WTC11 (cell line): ENCODE measurements around the gene ZNF77.
"Not testable (repeated sequence)": the region's sequence is repeated elsewhere in the genome, so short reads cannot be mapped to it uniquely, and the experiment has no call there.

Experiments
- ZNF396 ChIP-seq: fragments of 250-450 bp; sonication (Bioruptor Pico); IDR thresholded peaks from 2 replicates; pipeline ENCODE4 v1.8.0; 2021; ENCODE audit warnings: mild to moderate bottlenecking, moderate library complexity, borderline replicate concordance
- TF ChIP-seq, protein P1 (sequence below): sonication (generic); formaldehyde crosslinking; IDR thresholded peaks from 2 replicates; pipeline ENCODE4 v1.8.0; 2023; ENCODE audit warnings: missing genetic modification reagents, mild to moderate bottlenecking, borderline replicate concordance

DNA sequence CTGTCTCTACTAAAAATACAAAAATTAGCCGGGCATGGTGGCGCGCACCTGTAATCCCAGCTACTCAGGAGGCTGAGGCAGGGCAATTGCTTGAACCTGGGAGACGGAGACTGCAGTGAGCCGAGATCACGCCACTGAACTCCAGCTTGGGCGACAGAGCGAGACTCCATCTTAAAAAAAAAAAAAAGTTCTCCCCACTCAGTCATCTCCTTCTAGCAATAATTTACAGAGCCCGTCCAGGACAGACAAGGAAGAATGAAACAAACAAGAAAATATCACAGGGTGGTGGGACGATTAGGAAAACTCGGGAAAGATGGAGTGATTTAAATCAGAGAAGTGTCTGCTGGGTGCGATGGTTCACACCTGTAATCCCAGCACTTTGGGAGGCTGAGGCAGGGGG, 18.9 kb upstream of the ZNF77 start:
- TF ChIP-seq, protein P1, sequence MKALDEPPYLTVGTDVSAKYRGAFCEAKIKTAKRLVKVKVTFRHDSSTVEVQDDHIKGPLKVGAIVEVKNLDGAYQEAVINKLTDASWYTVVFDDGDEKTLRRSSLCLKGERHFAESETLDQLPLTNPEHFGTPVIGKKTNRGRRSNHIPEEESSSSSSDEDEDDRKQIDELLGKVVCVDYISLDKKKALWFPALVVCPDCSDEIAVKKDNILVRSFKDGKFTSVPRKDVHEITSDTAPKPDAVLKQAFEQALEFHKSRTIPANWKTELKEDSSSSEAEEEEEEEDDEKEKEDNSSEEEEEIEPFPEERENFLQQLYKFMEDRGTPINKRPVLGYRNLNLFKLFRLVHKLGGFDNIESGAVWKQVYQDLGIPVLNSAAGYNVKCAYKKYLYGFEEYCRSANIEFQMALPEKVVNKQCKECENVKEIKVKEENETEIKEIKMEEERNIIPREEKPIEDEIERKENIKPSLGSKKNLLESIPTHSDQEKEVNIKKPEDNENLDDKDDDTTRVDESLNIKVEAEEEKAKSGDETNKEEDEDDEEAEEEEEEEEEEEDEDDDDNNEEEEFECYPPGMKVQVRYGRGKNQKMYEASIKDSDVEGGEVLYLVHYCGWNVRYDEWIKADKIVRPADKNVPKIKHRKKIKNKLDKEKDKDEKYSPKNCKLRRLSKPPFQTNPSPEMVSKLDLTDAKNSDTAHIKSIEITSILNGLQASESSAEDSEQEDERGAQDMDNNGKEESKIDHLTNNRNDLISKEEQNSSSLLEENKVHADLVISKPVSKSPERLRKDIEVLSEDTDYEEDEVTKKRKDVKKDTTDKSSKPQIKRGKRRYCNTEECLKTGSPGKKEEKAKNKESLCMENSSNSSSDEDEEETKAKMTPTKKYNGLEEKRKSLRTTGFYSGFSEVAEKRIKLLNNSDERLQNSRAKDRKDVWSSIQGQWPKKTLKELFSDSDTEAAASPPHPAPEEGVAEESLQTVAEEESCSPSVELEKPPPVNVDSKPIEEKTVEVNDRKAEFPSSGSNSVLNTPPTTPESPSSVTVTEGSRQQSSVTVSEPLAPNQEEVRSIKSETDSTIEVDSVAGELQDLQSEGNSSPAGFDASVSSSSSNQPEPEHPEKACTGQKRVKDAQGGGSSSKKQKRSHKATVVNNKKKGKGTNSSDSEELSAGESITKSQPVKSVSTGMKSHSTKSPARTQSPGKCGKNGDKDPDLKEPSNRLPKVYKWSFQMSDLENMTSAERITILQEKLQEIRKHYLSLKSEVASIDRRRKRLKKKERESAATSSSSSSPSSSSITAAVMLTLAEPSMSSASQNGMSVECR (CRISPR knock-in tag), result not testable (repeated sequence)
- not testable (repeated sequence) for TF ChIP-seq ZNF396 (CRISPR knock-in tag)
